GM18507 (cell line): ENCODE results near the gene DDI1.

ENCODE experiments used
- DNase-seq: peaks from one replicate; pipeline ENCODE4 v3.0.0; 2011; ENCODE audit warnings: low read depth; ENCODE audit not compliant: insufficient read length; ENCODE audit errors: extremely low spot score
- FAIRE-seq: peaks from 2 replicates; lab custom pipeline; 2011; peaks lifted over from hg19 to GRCh38; lab: Jason Lieb, UNC

Gene DDI1

DNA sequence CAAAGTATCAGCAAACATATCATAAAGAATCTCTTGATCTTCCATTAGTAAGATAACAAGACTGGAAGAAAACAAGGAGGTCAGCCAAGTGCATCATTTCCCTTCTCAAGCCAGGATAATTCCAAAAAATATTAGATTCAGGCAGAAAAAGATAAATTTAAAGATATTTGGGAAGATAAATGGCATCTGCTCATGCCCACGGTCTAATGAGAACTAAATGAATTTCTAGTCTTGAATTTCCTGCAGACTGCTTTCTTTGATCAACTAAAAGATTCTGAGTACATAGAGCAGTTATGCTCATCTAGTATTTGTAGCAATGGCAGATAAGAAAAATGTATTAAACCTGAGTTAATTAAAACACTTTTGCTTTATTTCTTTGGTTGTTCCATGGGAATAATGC lies 31.1 kb downstream of the DDI1 start:
- no peak for FAIRE-seq
- DNase-seq = no peak

DNA sequence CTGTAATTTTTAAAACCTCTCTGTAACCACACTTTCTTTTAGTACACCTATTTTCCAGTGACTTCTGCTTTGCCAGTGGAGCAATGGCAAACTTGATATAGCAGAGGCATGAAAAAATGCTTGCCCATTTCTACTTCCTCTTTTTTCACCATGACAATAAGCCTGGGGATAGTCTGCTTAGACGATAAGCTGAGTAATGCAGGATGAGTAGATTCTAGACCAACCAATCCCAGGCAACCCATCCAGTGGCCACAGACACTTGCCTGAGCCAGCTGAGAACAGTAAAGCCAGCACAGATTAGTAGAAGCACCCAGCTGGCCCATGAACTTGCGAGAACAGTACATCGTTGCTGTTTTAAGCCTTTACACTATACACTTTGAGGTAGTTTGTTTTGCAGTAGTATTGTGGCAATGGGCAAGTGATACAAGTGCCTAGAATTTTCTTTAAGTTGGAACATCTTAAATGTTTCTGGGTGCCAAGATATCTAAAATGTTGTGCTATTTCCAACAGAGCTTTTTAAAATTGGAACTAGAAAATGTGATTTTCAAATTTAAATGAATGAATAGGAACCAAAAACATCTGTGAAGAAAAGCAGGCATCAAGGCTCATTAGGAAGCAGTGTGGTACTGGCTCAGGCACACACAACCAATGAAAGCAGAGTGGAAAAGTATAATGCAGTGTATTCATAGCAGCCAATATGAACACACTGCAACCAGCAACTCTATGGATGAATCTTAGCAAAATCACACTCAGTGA lies 37.7 kb downstream of the DDI1 start:
- DNase-seq = no peak
- FAIRE-seq = no peak

DNA sequence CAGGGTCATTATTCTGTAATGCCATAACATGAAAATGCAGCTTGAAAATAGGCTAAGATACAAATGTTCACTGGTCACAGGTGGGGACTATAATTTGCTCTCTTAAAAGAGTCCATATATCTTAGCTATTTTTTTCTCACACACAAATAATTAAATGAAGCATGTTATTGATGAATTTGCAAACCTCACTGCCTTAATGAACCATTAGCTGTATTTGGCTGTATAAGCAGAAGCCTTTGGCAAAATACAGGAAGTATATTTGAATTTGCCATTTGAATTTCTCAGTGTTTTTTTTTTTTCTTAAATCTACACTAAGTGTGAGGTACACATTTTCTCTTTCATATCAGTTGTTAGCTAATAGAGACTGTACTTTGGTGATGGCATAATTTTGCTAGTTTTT lies 38.7 kb downstream of the DDI1 start:
- FAIRE-seq (no peak), DNase-seq (no peak)

DNA sequence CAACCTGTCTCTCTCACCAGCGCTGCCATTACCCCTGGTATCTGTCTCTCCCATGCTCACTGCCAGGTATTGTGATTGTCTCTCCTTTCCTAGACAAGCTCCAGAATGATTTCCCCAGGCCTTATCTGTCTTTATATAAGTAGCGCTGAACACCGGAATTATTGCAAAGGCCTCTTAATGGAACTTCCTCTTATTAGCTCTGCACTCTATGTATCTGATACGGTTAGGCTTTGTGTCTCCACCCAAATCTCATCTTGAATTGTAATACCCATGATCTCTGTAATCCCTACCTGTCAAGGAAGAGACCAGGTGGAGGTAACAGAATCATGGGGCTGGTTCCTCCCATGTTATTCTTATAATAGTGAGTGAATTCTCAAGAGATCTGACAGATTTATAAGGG lies 39.3 kb downstream of the DDI1 start:
- FAIRE-seq = no peak
- no peak for DNase-seq

DNA sequence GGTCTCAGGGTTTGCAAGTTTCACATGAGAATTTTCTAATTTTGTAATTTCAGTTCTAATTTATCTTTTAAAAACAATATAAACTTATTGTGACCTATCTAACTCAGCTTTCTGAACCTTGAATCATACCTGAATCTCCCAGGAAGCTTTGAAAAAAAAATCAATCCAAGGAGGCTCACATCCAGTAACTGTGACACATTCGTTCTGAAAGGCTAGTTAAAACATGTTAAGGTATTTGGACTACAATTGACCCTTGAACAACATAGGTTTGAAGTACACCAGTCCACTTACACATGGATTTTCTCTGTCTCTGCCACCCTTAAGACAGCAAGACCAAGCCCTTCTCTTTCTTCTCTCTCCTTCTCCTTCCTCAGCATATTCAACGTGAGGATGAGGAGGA lies 40.0 kb downstream of the DDI1 start:
- FAIRE-seq = no peak
- no peak for DNase-seq

DNA sequence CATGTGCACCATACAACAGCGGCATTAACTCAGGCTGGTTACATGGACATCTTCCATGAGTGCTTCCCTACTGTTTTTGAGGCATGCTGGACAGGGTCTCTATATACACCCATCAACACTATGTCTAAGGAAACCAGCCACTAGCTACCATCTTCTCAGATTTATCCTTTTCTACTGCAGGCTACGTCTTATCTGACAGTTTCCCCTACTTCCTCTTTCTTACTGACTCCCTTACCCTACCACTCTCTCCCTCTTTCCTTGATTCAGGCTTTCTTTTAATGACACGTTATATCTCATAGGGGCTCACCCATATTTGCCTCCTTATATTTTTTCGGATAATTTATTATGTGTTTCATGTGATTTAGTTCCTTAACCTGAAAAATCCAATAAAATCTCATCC lies 41.8 kb downstream of the DDI1 start:
- FAIRE-seq (no peak), DNase-seq (no peak)

DNA sequence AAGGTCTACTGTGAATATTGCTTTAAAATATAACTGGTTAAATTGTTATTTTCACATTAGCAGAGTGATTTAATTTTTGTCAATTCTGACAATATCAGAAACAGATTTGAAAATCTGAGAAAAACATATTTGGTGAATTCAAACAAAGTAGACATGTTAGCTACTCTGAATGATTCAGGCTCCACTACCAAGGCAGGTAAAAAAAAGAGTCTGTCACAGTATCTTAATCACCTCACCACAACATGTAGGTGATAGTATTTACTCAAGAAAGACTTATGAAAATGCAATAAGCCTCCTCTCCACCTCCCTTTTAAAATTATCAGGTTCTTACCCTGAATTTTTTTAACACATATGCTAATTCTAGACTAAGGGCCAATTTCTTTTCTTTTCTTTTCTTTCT lies 42.6 kb downstream of the DDI1 start:
- no peak for FAIRE-seq
- no peak for DNase-seq

DNA sequence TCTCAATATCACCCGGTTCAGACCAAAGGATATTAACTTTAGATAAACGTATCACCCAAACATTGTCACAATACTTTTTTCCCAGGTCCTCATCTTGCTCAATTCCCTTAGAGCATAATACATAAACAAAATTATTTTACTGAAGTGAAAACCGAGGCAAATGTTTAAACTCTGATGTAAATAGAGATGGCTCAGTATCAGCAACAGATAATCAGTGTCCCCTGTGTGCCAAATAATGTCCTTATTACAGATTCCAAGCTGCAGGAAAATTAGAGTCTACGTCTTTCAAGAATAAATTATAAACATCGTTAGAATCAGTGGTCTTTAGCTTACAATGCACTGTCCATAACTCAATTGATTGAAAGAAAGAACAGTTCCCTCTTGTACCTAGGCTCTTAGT lies 50.2 kb downstream of the DDI1 start:
- DNase-seq (no peak), FAIRE-seq (no peak)
